PFSK-1 (cell line): ENCODE results near the gene PLA2G4B.

ENCODE experiments used
- FOXP2 ChIP-seq: optimal IDR thresholded peaks from 2 replicates; pipeline ENCODE3; 2011; ENCODE audit warnings: borderline replicate concordance, control low read depth, inconsistent platforms; ENCODE audit not compliant: insufficient read depth; ENCODE audit errors: extremely low read length, extremely low read depth
- POLR2AphosphoS5 ChIP-seq: IDR thresholded peaks from 2 replicates; pipeline ENCODE4 v1.6.1; 2012; ENCODE audit warnings: low read depth, mild to moderate bottlenecking, control low read depth, low read length, moderate library complexity
- REST ChIP-seq, 2 experiments: IDR thresholded peaks; 2 replicates each; pipeline versions ENCODE4 v1.6.1 to v1.8.0; 2011 to 2012; ENCODE audit warnings: low read depth in 2 of 2, low read length in 2 of 2, control low read depth in 1 of 2, inconsistent platforms in 1 of 2, mild to moderate bottlenecking in 1 of 2, moderate library complexity in 1 of 2; ENCODE audit not compliant: insufficient read depth in 1 of 2
- SIN3A ChIP-seq: IDR thresholded peaks from 2 replicates; pipeline ENCODE4 v1.6.1; 2012; ENCODE audit warnings: mild to moderate bottlenecking, low read length, moderate library complexity, borderline replicate concordance; ENCODE audit not compliant: insufficient read depth
- TAF1 ChIP-seq: IDR thresholded peaks from 2 replicates; pipeline ENCODE4 v1.6.1; 2012; ENCODE audit warnings: low read length, control low read depth, borderline replicate concordance; ENCODE audit not compliant: insufficient read depth

The PLA2G4B gene

GRCh38 chr15:41856716-41857115 lies 18.1 kb downstream of the PLA2G4B start:
- TF ChIP-seq FOXP2 = no peak
- no peak for TF ChIP-seq POLR2AphosphoS5
- no peak for TF ChIP-seq SIN3A
- TF ChIP-seq TAF1 = no peak
- no peak for TF ChIP-seq REST (IDR thresholded peaks at IDR 0.05; ENCODE audit: insufficient read depth in 1 of 2, low read depth in 2 of 2, low read length in 2 of 2)

GRCh38 chr15:41857316-41857715 lies 18.7 kb downstream of the PLA2G4B start:
- TF ChIP-seq SIN3A (no peak), POLR2AphosphoS5 (no peak), REST (IDR thresholded peaks at IDR 0.05; ENCODE audit: insufficient read depth in 1 of 2, low read depth in 2 of 2, low read length in 2 of 2) (no peak), FOXP2 (no peak), TAF1 (no peak)

- TF ChIP-seq SIN3A = no peak
- TF ChIP-seq REST (IDR thresholded peaks at IDR 0.05; ENCODE audit: insufficient read depth in 1 of 2, low read depth in 2 of 2, low read length in 2 of 2) = no peak
- TF ChIP-seq TAF1 = no peak
- TF ChIP-seq POLR2AphosphoS5 = no peak
- no peak for TF ChIP-seq FOXP2
Measured at GRCh38 chr15:41858756-41859155, 20.1 kb downstream of the PLA2G4B start.

DNA sequence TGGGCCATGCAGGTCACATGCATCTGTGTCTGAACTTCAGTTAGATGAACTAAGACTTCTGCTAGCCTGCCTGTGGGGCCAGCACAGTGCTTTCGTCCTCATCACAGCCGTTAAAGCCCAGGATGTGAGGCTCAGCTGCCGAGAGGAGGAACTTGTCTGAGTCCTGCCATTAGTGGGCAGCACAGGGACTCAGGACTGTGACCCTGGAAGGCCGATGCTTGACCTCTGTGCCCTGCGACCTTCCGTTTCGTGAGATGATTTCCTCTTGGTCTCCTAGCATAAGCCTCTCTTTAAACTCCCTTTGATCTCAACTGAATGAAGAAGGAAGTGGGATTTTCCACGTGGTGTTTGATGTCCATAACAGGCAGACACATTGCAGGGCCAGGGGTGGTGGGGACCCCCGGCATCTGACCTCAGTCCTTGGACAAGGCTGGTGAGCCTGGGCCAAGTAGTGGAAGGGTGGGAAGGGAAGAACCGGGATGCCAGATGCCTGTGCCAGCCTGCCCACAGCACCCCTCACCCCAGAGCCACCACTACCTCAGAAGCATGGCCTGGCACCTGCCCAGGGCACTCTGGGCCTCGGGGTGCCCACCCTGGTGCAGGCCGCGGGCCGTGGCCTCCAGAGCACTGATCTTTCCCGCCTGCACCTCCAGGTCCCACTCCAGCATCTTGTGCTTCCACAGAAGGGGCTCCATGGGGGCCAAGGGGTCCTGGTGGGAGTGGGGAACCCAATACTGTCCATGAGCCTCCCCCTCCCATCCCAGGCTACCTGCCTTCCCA lies 21.6 kb downstream of the PLA2G4B start:
- no peak for TF ChIP-seq SIN3A
- no peak for TF ChIP-seq REST (IDR thresholded peaks at IDR 0.05; ENCODE audit: insufficient read depth in 1 of 2, low read depth in 2 of 2, low read length in 2 of 2)
- TF ChIP-seq POLR2AphosphoS5 = no peak
- TF ChIP-seq FOXP2 = no peak
- no peak for TF ChIP-seq TAF1
